GM06990 (cell line): ENCODE results near the gene NT5DC2.
A peak's percentile ranks its signal among the peaks of the same experiment; 100 is the strongest.

Source experiments
- DNase-seq: peaks from one replicate; pipeline ENCODE4 v3.0.0-alpha.2; 2011; ENCODE audit not compliant: insufficient read length; ENCODE audit errors: extremely low read depth
- H3K27me3 ChIP-seq: replicated peaks from 2 replicates; pipeline ENCODE4 v1.6.0; 2011; ENCODE audit warnings: low read length; ENCODE audit not compliant: control insufficient read depth, insufficient read depth
- H3K36me3 ChIP-seq: 2 replicates; pipeline ENCODE4 v1.5.1; 2011; ENCODE audit warnings: low read length; ENCODE audit not compliant: control insufficient read depth, insufficient read depth
- H3K4me3 ChIP-seq: replicated peaks from 2 replicates; pipeline ENCODE4 v1.5.1; 2011; ENCODE audit warnings: low read depth, mild to moderate bottlenecking, control low read depth, low read length
- CTCF ChIP-seq: IDR thresholded peaks from 2 replicates; pipeline ENCODE4 v1.5.1; 2011; ENCODE audit warnings: low read length, control low read depth, mild to moderate bottlenecking, inconsistent platforms; ENCODE audit not compliant: insufficient read depth, poor library complexity, severe bottlenecking

Gene NT5DC2

DNA sequence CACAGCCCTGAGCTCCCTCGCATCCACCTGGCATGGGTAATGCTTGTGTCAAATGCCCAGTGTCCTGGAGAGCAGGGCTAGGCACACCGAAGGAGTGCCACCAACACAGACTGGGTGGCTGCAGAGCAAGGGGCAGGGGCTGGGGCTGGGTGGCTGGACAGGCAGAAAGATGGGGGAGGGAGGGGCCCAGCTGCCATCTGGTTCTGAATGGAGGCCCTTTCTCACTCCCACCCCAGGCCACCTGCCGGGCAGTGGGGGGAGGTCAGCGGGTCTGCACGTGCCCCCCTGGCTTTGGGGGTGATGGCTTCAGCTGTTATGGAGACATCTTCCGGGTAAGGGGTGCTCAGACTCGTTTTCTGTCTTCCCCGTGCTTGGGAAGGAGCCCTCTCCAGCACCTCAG lies 21.6 kb downstream of the NT5DC2 start:
- Histone ChIP-seq H3K27me3 (no peaks in the 10 kb centered on the region; the same call in 1 of the 2 replicates), H3K4me3 (no peak overlapping the region), H3K36me3 (no peaks in the 10 kb centered on the region)
- TF ChIP-seq CTCF, result no peak
- DNase-seq, result no peak

DNA sequence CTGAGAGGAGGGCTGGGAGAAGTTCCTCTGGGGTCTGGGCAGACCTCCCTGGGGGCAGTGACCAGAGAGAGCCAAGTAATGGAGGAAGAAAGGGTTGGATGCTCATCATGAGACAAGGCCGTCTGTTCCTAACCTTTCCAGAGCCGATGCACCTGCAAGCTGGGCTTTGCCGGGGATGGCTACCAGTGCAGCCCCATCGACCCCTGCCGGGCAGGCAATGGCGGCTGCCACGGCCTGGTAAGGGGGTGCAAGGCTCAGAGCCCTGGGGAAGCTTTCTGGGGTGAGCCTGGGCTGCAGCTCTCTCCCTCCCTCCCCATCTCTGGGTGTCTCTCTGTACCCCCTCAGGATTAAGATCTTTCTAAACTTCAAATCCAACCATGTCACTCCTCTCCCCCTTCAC lies 22.1 kb downstream of the NT5DC2 start:
- H3K36me3 ChIP-seq, result no peaks in the 10 kb centered on the region

DNA sequence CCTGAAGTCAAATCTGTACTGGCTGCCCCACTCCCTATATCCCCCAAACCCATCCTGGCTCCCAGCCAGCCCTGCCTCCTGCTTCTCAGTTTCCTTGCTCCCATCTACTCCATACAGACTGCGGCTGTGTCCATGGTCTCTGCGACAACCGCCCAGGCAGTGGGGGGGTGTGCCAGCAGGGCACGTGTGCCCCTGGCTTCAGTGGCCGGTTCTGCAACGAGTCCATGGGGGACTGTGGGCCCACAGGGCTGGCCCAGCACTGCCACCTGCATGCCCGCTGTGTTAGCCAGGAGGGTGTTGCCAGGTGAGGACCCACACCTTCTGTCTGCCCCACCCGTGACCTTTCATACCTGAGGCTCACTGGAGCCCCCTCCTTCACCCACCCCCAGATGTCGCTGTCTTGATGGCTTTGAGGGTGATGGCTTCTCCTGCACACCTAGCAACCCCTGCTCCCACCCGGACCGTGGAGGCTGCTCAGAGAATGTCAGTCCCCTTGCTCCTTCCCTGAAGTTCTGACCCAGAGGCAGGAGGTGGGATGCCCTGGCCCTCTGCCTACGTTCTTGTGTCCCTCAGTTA lies 23.8 kb downstream of the NT5DC2 start:
- no peak overlapping the region for H3K4me3 ChIP-seq
- peak; percentile 31 for TF ChIP-seq CTCF
- no peaks in the 10 kb centered on the region; the same call in 1 of the 2 replicates for H3K27me3 ChIP-seq
- no peaks in the 10 kb centered on the region for H3K36me3 ChIP-seq
- DNase-seq, result no peak

More for the DNA sequence above, 22.1 kb downstream of the NT5DC2 start:
- no peak overlapping the region for H3K4me3 ChIP-seq
- no peak for DNase-seq
- no peak for TF ChIP-seq CTCF
- H3K27me3 ChIP-seq, result no peaks in the 10 kb centered on the region; the same call in 1 of the 2 replicates

DNA sequence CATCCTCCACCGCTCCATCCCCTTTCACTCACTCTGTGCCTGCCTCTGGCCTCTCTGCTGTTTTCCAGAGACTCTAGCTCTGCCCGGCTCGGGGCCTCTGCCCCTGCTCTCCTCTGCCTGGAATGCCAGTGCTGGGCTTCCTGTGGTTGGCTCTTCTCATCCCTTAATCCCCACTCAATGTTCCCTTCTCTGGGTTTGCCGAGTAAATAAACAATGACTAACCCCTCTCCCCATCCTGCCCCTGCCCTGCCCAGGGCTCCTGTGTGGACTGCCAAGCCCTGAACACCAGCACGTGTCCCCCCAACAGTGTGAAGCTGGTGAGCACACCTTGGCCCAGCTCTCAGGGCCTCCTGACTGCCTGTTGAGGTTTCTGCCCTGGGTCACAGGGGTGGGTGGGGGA lies 26.3 kb downstream of the NT5DC2 start:
- Histone ChIP-seq H3K27me3 (no peaks in the 10 kb centered on the region; the same call in 1 of the 2 replicates), H3K4me3 (no peak overlapping the region), H3K36me3 (no peaks in the 10 kb centered on the region)
- DNase-seq, result no peak
- TF ChIP-seq CTCF, result no peak

- H3K4me3 ChIP-seq, result no peak overlapping the region
- H3K36me3 ChIP-seq, result no peaks in the 10 kb centered on the region
- no peak for TF ChIP-seq CTCF
- no peaks in the 10 kb centered on the region; the same call in 1 of the 2 replicates for H3K27me3 ChIP-seq
- DNase-seq, result no peak
Observed at GRCh38 chr3:52506266-52506966, 27.2 kb downstream of the NT5DC2 start.
